Islet of Langerhans (tissue), 1 donor: ENCODE data around the gene C7orf57.

Experiments used
- FAIRE-seq: peaks from one replicate; lab custom pipeline; 2011; peaks lifted over from hg19 to GRCh38; lab: Jason Lieb, UNC

C7orf57 gene

GRCh38 chr7:48109848-48110663, 74.7 kb downstream of the C7orf57 start:
- FAIRE-seq = peak; percentile 88

GRCh38 chr7:48110868-48111267, 75.5 kb downstream of the C7orf57 start:
- no peak for FAIRE-seq
